Upper lobe of right lung (tissue), 1 donor: ENCODE measurements around the gene JCAD. TPM values are rescaled to one million over a fixed set of nuclear protein-coding genes. Genes with fewer than 3 reads are reported as not detected.
"Not testable (repeated sequence)": the region's sequence is repeated elsewhere in the genome, so short reads cannot be mapped to it uniquely, and the experiment has no call there.

Source experiments
- ATAC-seq: fragments of 200-7000 bp; cut with Tn5 transposase; one replicate; pipeline ENCODE4 v1.9.1; 2020; ENCODE audit warnings: mild to moderate bottlenecking, moderate library complexity
- DNase-seq: peaks from one replicate; pipeline ENCODE4 v3.0.0-alpha.2; 2020
- H3K27ac ChIP-seq: fragments of 200-600 bp; one replicate; pipeline ENCODE4 v1.8.0; 2022
- H3K27me3 ChIP-seq: fragments of 200-600 bp; one replicate; pipeline ENCODE4 v1.8.0; 2022; ENCODE audit warnings: mild to moderate bottlenecking
- H3K36me3 ChIP-seq: fragments of 200-600 bp; one replicate; pipeline ENCODE4 v1.8.0; 2022
- H3K4me1 ChIP-seq: fragments of 200-600 bp; one replicate; pipeline ENCODE4 v1.8.0; 2022
- H3K4me3 ChIP-seq: fragments of 200-600 bp; one replicate; pipeline ENCODE4 v1.8.0; 2022; ENCODE audit warnings: mild to moderate bottlenecking
- H3K9me3 ChIP-seq: fragments of 200-600 bp; one replicate; pipeline ENCODE4 v1.8.0; 2022
- CTCF ChIP-seq: fragments of 200-600 bp; IDR thresholded peaks from one replicate; pipeline ENCODE4 v1.8.0; 2022; ENCODE audit warnings: antibody characterized with exemption
- intact Hi-C: fragments of 100-400 bp; cut with DNase I; formaldehyde crosslinking; loops from one replicate; pipeline ENCODE4 v1.11.0; 2022
- total RNA-seq: library from RNA; stranded (reverse); fragmentation: NEBNext Ultra II Directional; extraction: Animal tissue kit (Norgen Biotek cat#: 25700); gene quantifications from one replicate; pipeline ENCODE4 v1.2.1, GENCODE V29; 2021
- donor health status: DM: no; HTN: yes; CAD: no; lungs with severe emphysema.

JCAD gene
- total RNA-seq, 1 donor from 2014 or later, result 67.6 TPM

- H3K4me3 ChIP-seq, result no peak overlapping the region
- no peak for TF ChIP-seq CTCF
- DNase-seq (no peak), ATAC-seq (no peak)
- peaks cover 4% of the 10 kb centered on the region for H3K4me1 ChIP-seq
- H3K27ac ChIP-seq, result no peak overlapping the region
- no peaks in the 10 kb centered on the region for H3K27me3 ChIP-seq
- no peaks in the 10 kb centered on the region for H3K36me3 ChIP-seq
- H3K9me3 ChIP-seq, result no peaks in the 10 kb centered on the region
- intact Hi-C loops, result no loop called here
Measured at GRCh38 chr10:30011396-30011795, 48.0 kb downstream of the JCAD start.

GRCh38 chr10:30007406-30007805 is 52.0 kb downstream of the JCAD start:
- no peak for DNase-seq
- intact Hi-C loops, result loop anchor here (10.0 kb wide), 1 partner anchor 227 kb away; no protein-coding TSS in a partner anchor
- Histone ChIP-seq H3K36me3 (no peaks in the 10 kb centered on the region), H3K4me1 (peaks cover 7% of the 10 kb centered on the region), H3K9me3 (no peaks in the 10 kb centered on the region), H3K4me3 (no peak overlapping the region), H3K27ac (no peak overlapping the region), H3K27me3 (no peaks in the 10 kb centered on the region)
- TF ChIP-seq CTCF, result no peak
- ATAC-seq, result no peak

- Histone ChIP-seq H3K27me3 (no peaks in the 10 kb centered on the region), H3K4me1 (peaks cover 17% of the 10 kb centered on the region), H3K9me3 (no peaks in the 10 kb centered on the region), H3K4me3 (no peak overlapping the region), H3K27ac (no peak overlapping the region), H3K36me3 (no peaks in the 10 kb centered on the region)
- no peak for TF ChIP-seq CTCF
- intact Hi-C loops, result loop anchor here (10.0 kb wide), 1 partner anchor 228 kb away; no protein-coding TSS in a partner anchor
- ATAC-seq, result no peak
- DNase-seq, result no peak
Measured at GRCh38 chr10:30006410-30006809, 53.0 kb downstream of the JCAD start.

GRCh38 chr10:30005116-30005515 is 54.3 kb downstream of the JCAD start:
- not testable (repeated sequence) for ATAC-seq, H3K36me3 ChIP-seq, H3K4me3 ChIP-seq, H3K27me3 ChIP-seq, H3K27ac ChIP-seq, DNase-seq, H3K9me3 ChIP-seq
- intact Hi-C loops, result loop anchor here (10.0 kb wide), 1 partner anchor 230 kb away; no protein-coding TSS in a partner anchor
- peaks cover 24% of the 10 kb centered on the region for H3K4me1 ChIP-seq

- Histone ChIP-seq H3K27me3 (no peaks in the 10 kb centered on the region), H3K9me3 (no peaks in the 10 kb centered on the region), H3K4me3 (no peak overlapping the region), H3K36me3 (no peaks in the 10 kb centered on the region), H3K27ac (peak overlapping the region; percentile 58), H3K4me1 (peaks cover 25% of the 10 kb centered on the region)
- ATAC-seq (peak; percentile 86), DNase-seq (peak; percentile 85)
- intact Hi-C loops, result loop anchor here (10.0 kb wide), 1 partner anchor 232 kb away; no protein-coding TSS in a partner anchor
- TF ChIP-seq CTCF, result peak; percentile 81
Measured at GRCh38 chr10:30002426-30003266, 56.7 kb downstream of the JCAD start.

- H3K9me3 ChIP-seq, result no peaks in the 10 kb centered on the region
- ATAC-seq (no peak), DNase-seq (no peak)
- no peak overlapping the region for H3K4me3 ChIP-seq
- H3K27me3 ChIP-seq, result no peaks in the 10 kb centered on the region
- H3K27ac ChIP-seq, result peak overlapping the region; percentile 58
- no peak for TF ChIP-seq CTCF
- intact Hi-C loops, result loop anchor here (10.0 kb wide), 1 partner anchor 234 kb away; no protein-coding TSS in a partner anchor
- peaks cover 23% of the 10 kb centered on the region for H3K4me1 ChIP-seq
- H3K36me3 ChIP-seq, result no peaks in the 10 kb centered on the region
Measured at GRCh38 chr10:30000802-30001571, 58.4 kb downstream of the JCAD start.
